OCI-M2 (cell line): Measurements from ENCODE around the gene PCSK2.

ENCODE experiments used
- DNase-seq: peaks from one replicate; lab custom pipeline; 2025; ENCODE audit not compliant: unreplicated experiment; lab: John Stamatoyannopoulos, UW

Gene PCSK2

DNA sequence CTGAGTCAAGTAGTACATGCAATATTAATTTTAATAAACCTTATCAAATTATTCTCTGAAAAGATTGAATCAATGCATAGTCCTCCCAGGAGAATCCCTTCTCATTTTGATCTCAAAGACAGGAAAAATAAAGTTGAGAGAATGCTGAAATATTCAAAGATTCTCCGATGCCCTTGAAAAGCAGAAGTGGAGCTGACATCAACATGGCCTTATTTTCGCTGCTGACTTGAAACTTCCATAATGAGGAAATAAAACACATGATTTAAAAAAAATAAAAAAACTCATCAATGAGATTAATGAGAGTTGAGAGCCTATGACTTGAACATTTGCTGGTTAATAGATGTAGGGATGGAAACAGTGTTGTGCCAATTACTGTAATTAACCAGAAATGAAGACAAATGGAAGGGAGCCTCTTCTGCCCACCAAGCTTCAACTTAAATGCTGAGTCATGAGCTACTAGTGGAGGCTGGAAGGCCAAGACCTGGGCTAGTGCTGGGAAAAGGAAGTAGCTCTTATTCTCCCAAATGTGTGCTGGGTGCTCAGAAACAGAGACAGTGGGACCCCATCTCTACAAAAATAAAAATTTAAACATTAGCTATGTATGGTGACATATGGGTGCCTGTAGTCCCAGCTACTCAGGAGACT, 164.4 kb downstream of the PCSK2 start:
- DNase-seq, result no peak

DNA sequence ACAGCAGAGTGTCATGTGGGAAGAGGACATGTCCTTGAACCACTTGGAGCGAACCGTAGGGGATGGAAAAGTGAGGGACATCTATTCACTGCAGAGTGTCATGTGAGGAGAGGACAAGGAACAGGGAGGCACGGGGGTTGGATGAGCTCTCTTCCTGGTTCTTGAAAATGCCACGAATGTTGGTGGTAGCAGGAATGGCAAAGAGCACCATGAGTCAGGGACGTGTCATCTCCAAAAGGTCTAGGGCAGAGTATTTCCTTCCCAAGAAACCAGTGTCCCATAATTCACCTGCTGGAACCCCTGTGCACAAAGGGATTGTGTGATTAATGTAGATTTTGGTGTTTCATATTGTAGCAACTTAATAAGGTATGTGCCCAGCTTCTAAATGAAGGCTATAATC, 167.6 kb downstream of the PCSK2 start:
- DNase-seq, result no peak

DNA sequence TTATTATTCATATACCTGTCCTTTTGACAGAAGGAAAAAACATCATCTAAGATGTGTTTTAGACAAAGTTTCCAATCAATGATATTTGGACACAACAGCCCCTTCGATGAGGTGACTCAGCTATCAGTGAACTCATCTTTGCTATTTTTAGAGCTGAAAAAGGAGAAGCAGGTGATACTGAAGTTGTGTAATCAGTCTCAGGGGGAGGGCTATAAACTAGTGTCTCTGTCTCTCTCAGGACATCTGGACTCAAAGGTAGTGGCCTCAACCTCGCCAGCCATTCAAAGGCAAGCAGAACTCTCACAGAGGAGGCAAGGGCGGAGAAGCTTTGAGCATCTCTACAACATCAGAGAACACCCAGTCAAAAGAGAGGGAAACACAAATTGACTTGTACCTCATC, 168.9 kb downstream of the PCSK2 start:
- DNase-seq, result no peak

DNA sequence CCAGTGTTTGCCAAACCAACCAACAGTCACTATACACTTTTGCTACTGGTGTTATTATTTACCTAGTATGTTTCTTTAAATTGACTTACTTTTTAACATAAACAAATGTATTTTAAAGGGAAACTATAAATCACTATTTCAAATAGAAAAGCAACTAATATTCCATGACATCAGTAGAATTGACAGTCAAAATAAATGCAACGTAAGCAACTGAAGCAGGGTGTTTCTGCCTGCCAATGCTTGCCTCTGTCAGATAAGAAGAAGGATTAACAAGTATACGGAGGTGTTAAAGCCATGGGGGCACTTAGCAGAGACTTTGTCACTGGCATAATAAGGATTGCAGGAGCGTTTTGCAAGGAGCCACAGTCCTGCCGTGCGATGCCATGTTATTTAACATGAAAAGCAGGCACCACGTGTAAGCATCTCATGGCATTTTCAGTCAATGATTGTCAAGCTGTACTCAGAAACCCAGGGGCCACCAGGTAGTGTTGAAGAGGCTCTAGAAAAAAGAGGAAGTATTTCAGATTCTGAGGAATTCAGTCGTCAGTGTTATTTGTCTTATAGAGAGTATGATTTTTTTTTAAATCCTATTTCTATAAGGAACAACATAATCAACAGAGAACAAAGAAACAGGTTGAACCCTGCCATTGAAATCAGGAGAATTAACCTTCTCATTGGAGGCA, 172.6 kb downstream of the PCSK2 start:
- DNase-seq, result no peak

DNA sequence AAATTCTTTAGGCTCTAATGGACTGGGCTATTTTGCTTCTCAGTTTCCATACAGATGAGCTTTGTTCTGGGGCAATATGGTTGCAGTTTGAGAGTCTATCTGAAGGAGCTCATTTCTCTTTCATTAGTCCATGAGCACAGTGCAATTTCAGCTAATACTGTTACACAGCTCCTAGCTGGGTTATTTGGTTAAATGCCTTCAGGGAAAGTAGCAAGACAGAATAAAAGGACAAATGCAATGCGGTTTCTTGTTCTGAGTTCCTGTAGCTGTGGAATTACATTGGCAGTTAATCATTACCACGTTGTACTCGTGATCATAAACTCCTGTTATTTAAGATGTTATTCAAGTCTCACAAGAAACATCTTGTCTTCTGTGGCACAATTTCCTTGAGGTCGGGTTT, 176.6 kb downstream of the PCSK2 start:
- DNase-seq, result no peak

DNA sequence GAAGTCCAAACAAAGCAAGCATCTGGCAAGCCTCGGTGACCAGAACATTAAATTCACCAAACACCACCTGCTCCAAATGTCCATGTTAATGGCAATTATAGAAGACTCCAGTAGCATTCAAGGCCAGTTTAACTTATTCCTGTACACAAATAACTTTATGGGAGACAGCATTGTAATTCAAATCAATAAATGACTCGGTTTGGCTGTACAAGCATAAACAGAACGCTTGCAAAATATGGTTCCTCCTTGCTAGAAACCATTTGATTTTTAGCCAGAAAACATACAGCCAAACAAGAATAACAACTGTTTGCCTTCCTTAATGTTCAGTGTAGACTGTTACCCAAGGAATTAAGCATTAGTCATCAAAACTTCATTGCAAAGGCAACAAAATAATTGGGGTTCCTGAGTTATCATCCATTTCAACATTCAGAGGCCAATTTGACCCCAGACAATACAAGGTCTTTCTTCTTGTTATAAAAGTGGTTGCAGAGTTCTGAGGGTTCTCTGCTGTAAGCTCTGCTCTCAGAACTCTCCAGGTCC, 179.3 kb downstream of the PCSK2 start:
- DNase-seq, result no peak

DNA sequence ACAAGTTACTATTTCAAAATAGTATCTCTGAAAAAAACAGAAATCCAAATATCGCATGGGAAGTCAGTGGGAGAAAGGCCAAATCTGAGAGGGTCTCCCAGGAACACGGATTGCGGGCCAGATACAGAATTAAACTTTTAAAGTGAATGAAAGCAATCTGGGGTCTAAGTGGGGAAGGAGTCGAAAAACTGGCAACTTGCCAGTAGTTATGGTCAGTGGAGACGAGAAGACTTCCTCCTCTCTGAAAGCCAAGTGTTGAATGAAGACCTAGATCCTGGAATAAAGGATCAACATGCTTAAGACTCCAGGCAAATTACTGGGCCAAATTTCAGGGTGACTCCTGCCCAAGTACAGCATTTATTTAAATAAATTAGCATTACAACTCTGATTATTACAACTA, 180.7 kb downstream of the PCSK2 start:
- no peak for DNase-seq

DNA sequence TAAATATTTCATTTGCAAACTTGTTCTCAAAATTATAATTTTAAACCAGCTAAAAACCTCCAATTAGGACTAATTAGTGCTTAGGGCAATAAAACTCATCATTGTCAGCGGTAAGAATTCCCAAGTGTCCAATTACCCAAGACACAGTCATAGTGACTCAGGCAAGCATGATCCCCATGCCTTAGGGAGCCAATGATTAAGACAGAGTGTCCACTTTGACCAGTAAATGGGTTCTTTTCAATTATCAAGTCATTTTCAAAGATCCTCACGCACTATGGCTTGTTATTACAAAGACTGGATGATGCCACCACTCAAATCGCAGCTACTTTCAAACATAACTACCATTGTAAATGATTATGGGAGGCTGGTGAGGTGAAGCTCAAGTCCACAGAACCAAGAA, 190.4 kb downstream of the PCSK2 start:
- no peak for DNase-seq

DNA sequence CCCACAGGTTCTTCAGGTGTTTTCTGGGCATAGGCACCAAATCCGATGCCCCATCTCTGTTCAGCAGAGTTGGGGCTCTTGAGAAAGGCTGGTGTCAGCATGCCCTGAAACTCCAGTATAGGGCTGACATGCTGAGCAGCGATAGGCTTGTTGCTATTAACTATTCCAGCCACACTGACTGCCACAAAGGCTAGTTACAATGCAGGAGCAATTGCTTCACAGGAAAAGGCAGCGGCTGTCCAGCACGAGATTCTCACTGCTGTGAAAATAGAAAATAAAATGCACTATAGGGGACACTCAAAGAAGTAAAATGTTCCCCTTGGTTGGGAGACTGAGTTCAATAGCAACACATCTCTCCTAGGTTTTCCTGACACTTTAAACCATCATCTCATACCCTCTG, 191.9 kb downstream of the PCSK2 start:
- DNase-seq, result no peak

DNA sequence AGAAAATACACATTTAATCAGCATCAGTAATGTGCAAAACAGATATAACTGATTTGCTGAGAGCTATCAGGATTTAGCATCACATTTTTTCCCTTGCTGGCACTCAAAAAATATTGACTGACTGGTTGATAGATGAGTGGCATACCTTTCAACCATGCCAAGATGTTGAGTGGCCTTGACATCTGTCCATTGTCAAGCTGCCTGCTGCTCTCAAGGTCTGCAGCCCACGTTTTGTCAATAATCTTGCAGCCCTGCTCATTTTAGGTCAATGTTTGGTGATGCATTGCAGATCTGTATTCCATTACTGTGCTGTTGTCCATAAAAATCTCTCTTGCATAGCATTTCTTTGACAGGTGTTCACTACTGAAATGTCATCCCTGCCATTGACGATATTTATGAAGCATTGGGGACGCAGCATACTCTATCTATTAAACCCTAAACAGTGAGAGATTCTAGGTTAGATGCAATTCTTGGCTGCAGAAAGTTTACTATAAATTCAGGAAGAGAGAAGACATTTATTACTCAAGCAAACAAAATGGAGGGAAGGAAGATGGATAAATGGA, 192.7 kb downstream of the PCSK2 start:
- no peak for DNase-seq

DNA sequence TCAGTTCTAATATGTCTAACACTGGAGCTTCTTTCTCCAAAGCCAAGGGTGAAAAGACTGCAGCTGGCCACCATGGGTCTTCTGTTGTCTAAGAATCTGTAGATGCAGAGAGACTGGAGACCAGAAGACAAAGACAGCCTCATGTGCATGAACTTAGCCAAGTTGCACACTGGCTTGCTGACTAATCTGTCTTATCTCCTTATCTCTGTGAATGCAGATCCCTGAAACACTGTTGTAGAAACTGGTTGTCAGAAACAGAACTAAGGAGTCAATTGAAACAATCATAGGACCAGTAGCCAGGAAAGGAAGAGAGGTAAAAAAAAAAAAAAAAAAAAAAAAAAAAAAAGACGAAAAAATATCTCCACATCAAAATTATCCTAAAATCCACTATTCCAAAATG, 194.7 kb downstream of the PCSK2 start:
- DNase-seq, result no peak

DNA sequence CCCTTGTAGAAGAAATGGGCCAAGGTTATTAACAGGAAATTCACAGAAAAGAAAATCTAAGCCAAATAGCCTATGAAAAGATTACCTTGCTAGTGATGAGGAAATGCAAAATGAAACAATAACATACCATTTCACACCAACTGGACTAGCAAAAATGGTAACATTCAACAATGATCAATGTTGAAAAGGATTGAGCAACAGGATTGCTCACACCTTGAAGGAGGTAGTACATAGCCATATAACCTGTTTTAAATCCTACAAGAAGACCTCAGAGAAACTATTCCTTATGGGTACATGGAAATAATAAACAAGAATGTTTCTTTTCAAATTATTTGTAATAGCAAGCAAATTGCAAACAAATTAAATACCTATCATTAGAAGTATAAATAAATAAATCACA, 196.9 kb downstream of the PCSK2 start:
- DNase-seq, result no peak

DNA sequence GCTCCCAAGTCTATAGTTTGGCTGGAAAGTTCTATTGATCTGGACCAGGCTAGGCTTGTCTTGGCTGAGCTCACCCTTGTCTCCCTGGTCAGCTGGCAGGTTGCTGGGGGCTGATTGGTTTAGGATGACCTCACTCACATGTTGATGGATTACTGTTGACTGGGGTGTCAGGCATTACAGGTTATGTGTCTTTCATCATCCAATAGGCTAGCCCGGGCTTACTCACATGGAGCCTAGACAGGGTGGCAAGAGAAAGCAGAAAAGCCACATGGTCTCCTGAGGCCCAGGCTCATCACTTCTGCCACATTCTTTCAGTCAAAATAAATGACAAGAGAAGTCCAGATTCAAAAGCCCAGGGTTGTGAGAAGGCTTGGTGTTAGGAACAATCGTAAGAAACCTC, 200.8 kb downstream of the PCSK2 start:
- no peak for DNase-seq

DNA sequence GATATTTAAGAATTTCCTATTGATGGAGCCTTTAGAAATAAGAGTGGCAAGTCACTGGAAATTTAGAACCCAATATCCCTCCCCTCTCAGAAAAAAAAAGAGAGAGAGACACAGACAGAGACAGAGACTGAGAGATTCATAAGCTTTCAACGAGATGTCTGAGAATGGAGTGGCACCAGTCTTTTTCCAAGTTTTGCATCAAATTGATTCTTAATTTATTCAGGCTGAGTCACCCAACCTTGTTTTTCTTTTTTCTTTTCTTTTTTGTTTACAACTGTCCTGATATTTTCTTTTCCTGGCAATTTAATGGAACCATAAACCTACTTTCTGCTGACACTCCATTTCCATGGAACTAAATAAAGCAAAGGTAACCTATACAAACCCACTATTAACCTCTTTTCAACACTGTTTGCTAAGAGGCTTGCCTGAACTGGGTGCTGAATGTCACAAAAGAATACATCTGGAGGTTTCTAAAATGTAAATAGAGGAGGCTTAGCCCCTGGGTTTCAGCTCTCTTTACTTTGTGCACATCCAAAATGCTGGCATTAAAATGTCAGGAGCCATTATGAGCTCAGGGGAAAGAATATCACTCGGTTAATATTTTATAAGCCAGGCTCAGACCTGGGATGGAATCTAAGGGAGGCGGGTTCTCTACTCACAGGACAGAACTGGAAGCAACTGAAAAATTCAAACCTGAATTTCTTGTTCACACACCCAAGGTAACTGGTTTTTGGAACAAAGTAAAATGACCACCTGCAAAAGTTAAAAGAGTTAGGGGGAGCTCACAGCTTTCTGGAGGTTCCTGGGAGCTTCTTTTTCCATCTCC, 203.5 kb downstream of the PCSK2 start:
- DNase-seq, result no peak

DNA sequence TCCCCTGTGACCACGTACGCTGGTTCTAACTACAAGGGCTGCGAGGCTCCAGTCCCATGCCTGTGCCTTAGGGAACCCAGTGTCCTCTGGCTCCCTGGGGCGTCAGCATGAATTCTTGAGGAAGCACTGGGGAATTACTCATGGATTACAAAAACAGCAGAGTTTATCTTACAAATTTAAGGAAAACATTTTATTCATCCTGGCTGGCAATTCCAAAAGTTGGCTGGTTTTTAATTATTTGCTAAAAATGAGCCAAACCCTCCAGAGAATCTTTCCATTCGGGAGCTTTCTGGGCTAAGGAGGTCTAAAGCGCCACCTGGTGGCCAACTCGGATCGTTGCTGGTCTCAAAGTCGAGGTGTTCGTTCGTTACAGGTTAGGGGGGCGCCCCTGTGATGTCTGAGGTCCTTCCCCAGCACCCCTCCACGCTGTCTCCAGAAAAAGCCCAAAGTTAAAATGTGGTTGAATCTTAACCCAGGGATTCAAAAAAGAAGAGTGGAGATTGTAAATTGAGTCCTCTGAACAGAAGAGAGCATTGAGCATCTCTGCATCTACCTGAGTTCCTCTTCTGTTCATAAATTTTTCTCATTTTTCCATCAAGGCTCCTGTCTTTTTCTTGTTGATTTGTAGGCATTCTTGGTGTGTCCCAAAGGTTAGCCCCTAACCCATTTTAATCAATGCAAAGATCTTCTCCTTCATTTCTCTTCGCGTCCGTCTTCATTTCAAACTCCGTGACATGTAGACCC, 205.0 kb downstream of the PCSK2 start:
- no peak for DNase-seq

DNA sequence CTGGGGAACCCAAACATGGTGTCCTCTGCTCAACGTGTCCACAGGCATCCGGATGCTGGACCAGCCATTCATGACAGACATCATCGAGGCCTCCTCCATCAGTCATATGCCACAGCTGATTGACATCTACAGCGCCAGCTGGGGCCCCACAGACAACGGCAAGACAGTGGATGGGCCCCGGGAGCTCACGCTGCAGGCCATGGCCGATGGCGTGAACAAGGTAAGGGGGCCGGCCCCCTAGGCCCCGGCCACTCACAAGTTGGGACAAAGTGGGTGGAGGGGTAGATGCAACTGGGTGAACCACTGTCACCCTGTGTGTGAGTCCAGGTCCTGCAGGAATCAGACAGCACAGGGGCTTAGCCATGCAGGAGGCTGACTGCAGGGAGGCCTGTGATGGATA, 209.8 kb downstream of the PCSK2 start:
- no peak for DNase-seq

DNA sequence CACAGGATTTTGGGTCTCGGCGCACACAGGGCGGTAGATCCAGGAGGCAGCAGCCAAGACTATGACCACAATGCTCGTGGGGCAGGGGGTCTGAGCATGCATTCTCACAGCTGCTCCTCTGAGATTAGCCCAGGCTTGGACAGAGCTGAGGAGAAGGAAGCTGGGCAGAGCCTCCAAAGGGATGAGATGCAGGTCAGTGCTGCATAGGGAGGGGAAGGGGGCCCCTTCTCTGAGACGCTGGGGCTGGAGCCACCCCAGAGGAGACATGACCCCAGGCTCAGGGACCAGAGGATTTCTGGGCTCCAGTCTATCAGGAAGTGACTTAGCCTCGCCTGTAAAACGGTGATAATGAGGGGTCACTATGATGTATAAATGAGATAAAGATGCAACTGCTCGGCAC, 210.4 kb downstream of the PCSK2 start:
- no peak for DNase-seq

DNA sequence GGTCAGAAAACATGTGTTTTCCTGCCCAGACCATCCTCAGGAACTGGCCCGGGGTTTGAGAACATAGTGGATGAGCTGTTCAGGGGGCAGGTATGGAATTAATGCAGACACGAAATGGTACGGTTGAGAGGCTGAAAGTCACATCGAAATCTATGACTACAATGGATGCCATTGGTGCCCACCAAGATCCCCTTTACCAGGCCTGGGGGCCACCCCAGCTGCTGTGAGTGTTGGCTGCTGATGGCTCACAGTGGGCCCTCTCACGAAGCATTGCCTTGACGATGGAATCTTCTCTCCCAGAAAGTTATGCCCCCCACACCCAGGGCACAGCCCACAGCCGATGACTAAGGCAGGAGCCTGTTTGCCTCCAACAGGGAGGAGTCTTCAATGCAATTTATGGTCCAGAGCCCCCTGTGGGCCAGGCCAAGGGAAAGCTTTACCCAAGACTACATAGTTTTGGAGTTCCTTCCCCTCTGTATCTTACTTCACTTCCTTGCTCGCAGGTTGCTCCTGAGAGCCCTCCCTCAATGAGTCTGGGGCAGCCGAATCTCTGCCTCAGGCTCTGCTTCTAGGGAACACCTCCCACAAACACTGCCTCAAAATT, 211.7 kb downstream of the PCSK2 start:
- no peak for DNase-seq

DNA sequence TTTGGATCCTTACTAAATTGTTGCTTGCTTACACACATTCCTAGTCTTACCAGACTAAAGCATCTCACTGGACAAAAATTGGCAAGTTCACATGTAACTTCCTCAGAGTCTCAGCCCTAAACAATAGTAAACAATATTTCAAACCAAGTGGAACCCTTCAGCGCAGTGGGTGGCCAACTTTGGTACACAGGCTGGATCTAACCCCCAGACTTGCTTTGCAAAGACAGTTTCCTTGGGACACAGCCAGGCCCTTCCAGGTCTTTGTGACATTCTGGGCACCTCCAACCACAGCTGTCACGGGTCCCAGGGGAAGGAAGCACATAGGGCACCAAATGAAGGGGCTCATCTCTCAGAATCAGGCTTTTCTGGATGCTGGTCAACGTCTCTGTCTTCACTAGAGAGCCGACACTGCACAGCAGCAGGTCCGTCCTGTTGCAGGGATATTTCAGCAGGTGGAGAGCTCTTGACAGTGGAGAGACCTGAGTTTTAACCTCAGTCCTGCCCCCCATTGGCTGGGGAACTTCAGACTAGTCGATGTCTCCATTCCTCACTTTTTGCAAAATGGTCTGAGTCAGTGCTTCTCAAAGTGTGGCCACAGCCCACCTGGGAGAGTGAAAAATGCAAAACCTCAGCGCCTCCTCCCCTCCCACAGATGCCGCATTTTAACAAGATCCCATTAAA, 212.9 kb downstream of the PCSK2 start:
- no peak for DNase-seq

DNA sequence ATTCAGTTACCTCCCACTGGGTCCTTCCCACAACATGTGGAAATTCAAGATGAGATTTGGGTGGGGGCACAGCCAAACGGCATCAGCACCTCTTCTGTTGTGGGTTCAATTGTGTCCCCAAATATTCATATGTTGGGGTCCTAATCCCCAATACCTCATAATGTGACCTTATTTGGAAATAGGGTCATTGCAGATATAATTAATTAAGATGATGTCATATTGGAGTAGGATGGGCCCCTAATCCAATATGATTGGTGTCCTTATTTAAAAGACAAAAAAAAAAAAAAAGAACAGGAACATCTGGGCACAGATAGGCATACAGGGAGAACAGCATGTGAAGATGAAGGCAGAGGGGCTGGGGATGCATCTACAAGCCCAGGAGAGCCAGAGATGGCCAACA, 214.9 kb downstream of the PCSK2 start:
- DNase-seq, result no peak
